Progenitor cell of endocrine pancreas (in vitro differentiated cells): Measurements from ENCODE around the gene HOXC4. TPM values are rescaled to one million over a fixed set of nuclear protein-coding genes. Genes with fewer than 3 reads are reported as not detected.
"Not testable (repeated sequence)": the region's sequence is repeated elsewhere in the genome, so short reads cannot be mapped to it uniquely, and the experiment has no call there.

Experiments used
- DNase-seq: peaks from one replicate; pipeline ENCODE4 v3.0.0; 2021; ENCODE audit warnings: low spot score; ENCODE audit not compliant: unreplicated experiment
- H3K27ac Mint-ChIP-seq: 2 replicates; pipeline ENCODE4 v1.8.0; 2021; ENCODE audit warnings: mild to moderate bottlenecking, moderate library complexity, mixed read lengths
- H3K27me3 Mint-ChIP-seq: 2 replicates; pipeline ENCODE4 v1.8.0; 2021; ENCODE audit warnings: mixed read lengths
- H3K36me3 Mint-ChIP-seq: 2 replicates; pipeline ENCODE4 v1.8.0; 2022; ENCODE audit warnings: mixed read lengths; ENCODE audit not compliant: insufficient read depth
- H3K4me1 Mint-ChIP-seq: 2 replicates; pipeline ENCODE4 v1.8.0; 2021; ENCODE audit warnings: low read depth, mixed read lengths
- H3K4me3 Mint-ChIP-seq: 2 replicates; pipeline ENCODE4 v1.8.0; 2021; ENCODE audit warnings: low read depth, mild to moderate bottlenecking, moderate library complexity, mixed read lengths
- H3K9me3 Mint-ChIP-seq: 2 replicates; pipeline ENCODE4 v1.8.0; 2021; ENCODE audit warnings: low read depth, mixed read lengths
- total RNA-seq: library from RNA; stranded (reverse); gene quantifications from 2 replicates; pipeline ENCODE4 v1.2.1, GENCODE V29; 2021
- TF ChIP-seq, protein P1 (sequence below): fragments of 200-600 bp; sonication (generic); IDR thresholded peaks from one replicate; pipeline ENCODE4 v1.5.0; 2021; ENCODE audit warnings: antibody characterized with exemption, mild to moderate bottlenecking; ENCODE audit not compliant: unreplicated experiment

Gene HOXC4
- total RNA-seq, 1 donor from 2014 or later: 19.8 TPM

DNA sequence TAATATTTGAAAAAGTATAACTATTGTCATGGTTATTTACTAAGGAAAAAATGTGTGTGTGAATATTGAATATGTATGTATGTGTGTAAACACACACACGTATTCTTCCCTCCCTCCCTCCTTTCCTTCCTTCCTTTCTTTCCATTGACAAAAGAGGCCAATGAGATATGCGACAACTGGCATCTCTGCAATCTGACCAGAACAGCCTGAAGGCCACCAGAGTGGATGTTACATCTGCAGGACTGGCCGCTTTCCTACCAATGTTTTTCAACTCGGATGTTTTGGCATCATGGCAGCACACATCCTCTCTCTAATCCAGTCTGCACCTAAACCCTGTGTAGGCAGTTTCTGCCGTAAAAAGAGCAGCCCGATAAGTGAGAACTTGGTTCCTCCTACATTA lies 20.7 kb downstream of the HOXC4 start:
- TF ChIP-seq, protein P1, sequence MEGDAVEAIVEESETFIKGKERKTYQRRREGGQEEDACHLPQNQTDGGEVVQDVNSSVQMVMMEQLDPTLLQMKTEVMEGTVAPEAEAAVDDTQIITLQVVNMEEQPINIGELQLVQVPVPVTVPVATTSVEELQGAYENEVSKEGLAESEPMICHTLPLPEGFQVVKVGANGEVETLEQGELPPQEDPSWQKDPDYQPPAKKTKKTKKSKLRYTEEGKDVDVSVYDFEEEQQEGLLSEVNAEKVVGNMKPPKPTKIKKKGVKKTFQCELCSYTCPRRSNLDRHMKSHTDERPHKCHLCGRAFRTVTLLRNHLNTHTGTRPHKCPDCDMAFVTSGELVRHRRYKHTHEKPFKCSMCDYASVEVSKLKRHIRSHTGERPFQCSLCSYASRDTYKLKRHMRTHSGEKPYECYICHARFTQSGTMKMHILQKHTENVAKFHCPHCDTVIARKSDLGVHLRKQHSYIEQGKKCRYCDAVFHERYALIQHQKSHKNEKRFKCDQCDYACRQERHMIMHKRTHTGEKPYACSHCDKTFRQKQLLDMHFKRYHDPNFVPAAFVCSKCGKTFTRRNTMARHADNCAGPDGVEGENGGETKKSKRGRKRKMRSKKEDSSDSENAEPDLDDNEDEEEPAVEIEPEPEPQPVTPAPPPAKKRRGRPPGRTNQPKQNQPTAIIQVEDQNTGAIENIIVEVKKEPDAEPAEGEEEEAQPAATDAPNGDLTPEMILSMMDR: no peak
- no peak for DNase-seq
- Mint-ChIP-seq H3K4me3 (no peak overlapping the region), H3K36me3 (no peaks in the 10 kb centered on the region), H3K4me1 (peaks cover 23% of the 10 kb centered on the region), H3K27ac (no peak overlapping the region), H3K27me3 (no peaks in the 10 kb centered on the region), H3K9me3 (no peaks in the 10 kb centered on the region)

DNA sequence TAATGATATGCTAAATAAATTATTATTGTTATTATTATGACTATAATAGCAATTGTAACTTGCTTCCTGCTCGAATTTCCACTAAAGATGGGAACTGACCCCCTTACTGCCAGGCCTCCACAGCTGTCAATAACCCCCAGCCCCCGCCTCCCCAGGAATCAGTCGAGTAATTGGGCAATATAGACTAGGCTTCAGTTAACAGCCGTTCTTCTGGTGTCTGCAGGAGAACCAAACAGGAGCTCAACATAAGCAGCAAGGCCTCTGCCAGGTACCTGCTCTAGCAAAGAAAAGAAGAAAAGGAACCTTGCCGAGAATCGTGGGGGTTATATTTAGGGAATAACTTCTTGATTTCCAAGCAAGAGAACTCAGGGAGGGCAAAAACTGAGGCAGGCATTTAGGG lies 21.8 kb downstream of the HOXC4 start:
- Mint-ChIP-seq H3K36me3 (no peaks in the 10 kb centered on the region), H3K4me3 (no peak overlapping the region), H3K4me1 (peaks cover 28% of the 10 kb centered on the region), H3K9me3 (no peaks in the 10 kb centered on the region), H3K27ac (no peak overlapping the region), H3K27me3 (no peaks in the 10 kb centered on the region)
- DNase-seq: no peak
- TF ChIP-seq, protein P1: no peak

DNA sequence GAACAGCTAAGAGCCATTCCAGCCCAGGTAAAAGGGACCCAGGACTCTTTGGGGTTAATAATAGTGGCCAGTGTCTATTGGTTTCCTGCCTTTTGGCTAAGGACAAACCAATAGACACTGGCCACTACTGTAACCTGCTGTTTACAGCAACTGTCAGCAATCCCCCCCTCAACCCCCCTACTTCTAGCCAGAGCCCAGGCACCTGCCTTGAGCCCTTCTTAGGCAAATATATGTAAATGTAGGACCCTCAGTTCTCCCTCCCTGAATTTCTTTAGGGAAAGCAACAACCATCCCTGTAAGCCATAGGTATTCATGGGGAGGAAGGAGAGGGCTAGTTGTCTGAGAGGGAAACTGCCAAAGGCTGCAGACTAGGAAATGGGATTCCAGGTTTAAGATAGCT lies 22.3 kb downstream of the HOXC4 start:
- no peak for DNase-seq
- Mint-ChIP-seq H3K4me3 (no peak overlapping the region), H3K36me3 (no peaks in the 10 kb centered on the region), H3K9me3 (no peaks in the 10 kb centered on the region), H3K27me3 (no peaks in the 10 kb centered on the region), H3K27ac (no peak overlapping the region), H3K4me1 (peaks cover 33% of the 10 kb centered on the region)
- TF ChIP-seq, protein P1: no peak

DNA sequence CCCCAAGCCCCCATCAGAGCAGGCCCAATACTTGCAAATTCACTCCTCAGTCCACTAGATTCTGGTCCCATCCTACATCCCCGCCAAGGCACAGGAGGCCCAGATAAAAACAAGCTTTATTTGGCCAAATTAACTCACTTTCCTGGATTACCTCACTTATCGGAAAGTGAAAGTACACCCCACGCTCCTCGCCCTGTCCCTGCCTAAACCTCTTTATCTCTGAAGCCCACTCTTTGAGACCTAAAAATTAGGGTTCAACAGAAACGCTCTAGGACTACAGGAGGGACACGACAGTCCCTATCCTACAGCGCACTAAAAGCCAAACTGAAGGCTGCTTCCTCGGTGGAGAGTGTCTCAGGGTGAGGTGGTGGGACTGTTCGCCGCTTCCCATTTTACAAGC lies 24.2 kb downstream of the HOXC4 start:
- H3K4me3 Mint-ChIP-seq: peak overlapping the region; percentile 35
- not testable (repeated sequence) for DNase-seq, H3K36me3 Mint-ChIP-seq, H3K27me3 Mint-ChIP-seq, H3K9me3 Mint-ChIP-seq
- H3K27ac Mint-ChIP-seq: peak overlapping the region; percentile 96
- peaks cover 43% of the 10 kb centered on the region for H3K4me1 Mint-ChIP-seq

DNA sequence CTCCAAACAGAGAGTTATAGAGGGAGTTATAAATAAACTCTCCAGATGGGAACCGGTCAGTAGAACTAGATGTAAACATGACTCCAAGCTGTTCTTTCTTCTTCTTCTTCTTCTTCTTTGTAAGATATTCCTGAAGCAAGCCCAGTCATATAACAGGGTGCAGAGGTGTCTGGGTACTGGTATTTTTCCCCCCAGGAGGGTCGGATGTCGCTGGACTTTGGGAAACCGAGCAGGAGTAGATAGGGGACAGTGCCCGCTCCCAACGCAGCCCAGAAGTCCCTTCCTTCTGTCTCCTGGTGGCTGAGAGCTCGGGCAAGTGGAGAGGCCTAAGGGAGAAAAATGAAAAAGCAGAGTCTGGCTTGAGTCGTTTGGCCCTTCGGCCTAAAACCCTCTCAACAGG lies 25.5 kb downstream of the HOXC4 start:
- not testable (repeated sequence) for H3K9me3 Mint-ChIP-seq, H3K27me3 Mint-ChIP-seq, DNase-seq, H3K36me3 Mint-ChIP-seq
- Mint-ChIP-seq H3K27ac (peak overlapping the region; percentile 94), H3K4me1 (peaks cover 54% of the 10 kb centered on the region), H3K4me3 (peak overlapping the region; percentile 78)

DNA sequence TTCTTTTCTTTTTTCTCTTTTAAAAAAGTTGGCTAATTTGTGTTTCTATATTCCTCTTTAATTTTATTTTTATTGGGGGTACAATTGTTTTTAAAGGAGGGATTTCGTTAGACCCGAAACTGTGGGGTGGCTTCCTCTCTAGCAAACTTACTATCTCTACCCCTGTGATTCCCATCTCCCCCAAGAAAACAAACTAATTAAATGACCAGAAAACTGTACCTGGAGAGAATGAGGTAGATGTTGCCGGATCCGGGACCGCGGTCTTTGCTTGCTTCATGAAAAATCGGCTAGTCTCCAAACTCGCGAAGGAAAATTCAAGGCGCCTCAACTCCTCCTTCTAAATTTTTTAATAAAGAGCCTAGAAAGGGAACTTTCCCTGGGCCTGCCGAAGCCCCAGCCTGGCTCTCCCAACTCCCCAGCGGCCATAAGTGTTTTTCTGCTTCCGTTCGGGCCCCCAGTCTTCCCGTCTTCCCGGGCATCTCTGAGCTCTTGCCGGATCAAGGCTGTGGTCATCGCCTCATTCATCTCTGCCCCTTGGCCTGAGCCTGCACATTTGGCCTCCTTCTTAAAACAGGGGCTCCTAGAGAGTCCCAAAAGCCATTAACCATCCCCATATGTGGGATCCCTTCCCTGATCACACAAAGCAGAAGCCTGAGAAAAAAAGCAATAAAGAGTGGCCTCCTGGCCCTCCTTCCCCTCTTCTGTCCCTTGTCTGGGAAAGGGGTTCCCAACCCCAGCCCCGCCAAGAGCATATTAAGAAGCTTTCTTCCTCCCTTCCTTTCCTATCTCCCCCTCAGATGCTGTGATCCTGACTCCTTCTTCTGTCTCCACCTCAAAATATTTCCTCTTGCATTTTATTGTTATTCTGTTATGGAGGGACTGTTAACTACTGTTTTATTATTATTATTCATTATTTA lies 26.6 kb downstream of the HOXC4 start:
- not testable (repeated sequence) for H3K9me3 Mint-ChIP-seq, DNase-seq, H3K36me3 Mint-ChIP-seq, H3K27me3 Mint-ChIP-seq
- peak overlapping the region; percentile 96 for H3K27ac Mint-ChIP-seq
- H3K4me3 Mint-ChIP-seq: peak overlapping the region; percentile 78
- H3K4me1 Mint-ChIP-seq: peaks cover 62% of the 10 kb centered on the region

DNA sequence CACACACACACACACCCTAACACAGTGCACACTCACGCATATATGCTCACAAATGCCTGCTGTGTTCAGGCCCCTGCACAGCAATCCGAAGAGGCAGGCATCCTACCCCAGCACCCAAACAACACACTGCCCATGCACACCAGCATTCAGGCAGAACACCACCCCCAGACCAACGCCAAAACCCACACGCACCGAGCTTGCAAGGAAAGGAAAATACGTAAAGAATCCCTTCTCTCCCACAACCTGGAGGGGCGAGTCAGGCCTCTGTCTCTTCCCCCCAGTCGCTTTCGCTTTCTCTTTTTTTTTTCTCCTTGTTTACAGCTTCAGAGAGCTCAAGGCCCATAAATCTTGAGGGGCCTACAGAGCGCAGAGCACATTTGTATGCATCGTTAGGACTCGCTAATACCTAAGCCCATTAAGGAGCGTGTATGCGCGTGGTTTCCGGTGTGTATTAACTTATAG lies 27.4 kb downstream of the HOXC4 start:
- H3K4me3 Mint-ChIP-seq: peak overlapping the region; percentile 78
- DNase-seq, H3K27me3 Mint-ChIP-seq: not testable (repeated sequence)

DNA sequence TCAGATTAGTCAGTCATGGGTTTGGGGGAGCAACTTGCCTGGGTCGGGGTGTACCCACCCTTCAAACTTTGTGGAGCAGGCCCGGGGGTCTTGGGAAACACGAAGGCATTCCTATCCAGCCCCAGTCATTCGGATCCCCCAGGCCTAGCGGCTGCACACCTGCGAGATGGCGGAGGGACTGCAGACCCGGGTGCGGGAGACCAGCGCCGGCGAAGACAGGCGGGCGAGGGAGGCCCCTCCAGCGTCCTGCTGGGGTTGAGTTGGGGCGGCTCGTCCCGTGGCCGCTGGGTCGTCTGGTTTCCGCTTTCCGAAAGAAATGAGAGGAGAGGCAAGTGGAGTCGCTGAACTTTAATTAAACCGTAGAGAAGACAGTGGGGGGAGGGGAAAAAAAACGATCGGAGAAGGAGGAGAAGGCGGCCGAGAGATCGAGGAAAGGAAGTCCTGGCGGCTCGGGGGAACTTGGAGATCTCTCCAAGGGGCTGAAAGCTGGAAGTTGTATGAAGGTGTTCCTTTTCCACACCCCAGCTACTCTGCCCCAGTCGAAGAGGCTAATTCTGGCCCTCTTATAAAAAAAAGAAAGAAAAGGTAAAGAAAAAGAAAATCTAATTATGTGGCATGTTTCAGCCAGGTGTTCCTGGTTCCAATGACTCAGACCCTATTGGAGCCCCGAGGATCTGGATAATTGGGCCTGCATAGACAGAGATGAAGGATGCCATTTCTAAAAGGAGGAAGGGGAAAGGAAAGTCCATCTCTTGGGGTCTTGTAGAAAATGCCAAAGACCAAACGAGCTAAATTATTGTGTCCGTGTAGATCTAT lies 28.2 kb downstream of the HOXC4 start:
- not testable (repeated sequence) for H3K27me3 Mint-ChIP-seq, DNase-seq, H3K9me3 Mint-ChIP-seq, H3K36me3 Mint-ChIP-seq
- H3K4me3 Mint-ChIP-seq: peak overlapping the region; percentile 78
- H3K27ac Mint-ChIP-seq: peak overlapping the region; percentile 96
- peaks cover 70% of the 10 kb centered on the region for H3K4me1 Mint-ChIP-seq

More for the DNA sequence above, 27.4 kb downstream of the HOXC4 start:
- not testable (repeated sequence) for H3K9me3 Mint-ChIP-seq, H3K36me3 Mint-ChIP-seq
- Mint-ChIP-seq H3K27ac (peak overlapping the region; percentile 96), H3K4me1 (peaks cover 65% of the 10 kb centered on the region)
